H1 (cell line): ENCODE data around the gene PRLHR.

Experiments used
- ASH2L ChIP-seq: fragments of 200-600, 300-600 bp; sonication (generic); IDR thresholded peaks from one replicate; pipeline ENCODE4 v1.7.1; 2017; ENCODE audit warnings: low read length
- BCL11A ChIP-seq, 2 experiments: IDR thresholded peaks; one replicate each; pipeline ENCODE4 v1.6.1; 2011; ENCODE audit warnings: low read depth in 2 of 2, low read length in 2 of 2, mild to moderate bottlenecking in 2 of 2
- EP300 ChIP-seq, 2 experiments: IDR thresholded peaks; 1 replicate in 1 of 2; 2 replicates in 1 of 2; pipeline ENCODE4 v1.6.1; 2011 to 2012; ENCODE audit warnings: low read depth in 2 of 2, low read length in 2 of 2, mild to moderate bottlenecking in 2 of 2, borderline replicate concordance in 1 of 2, inconsistent platforms in 1 of 2, moderate library complexity in 1 of 2
- EZH2 ChIP-seq: fragments of 200-600 bp; sonication (generic); IDR thresholded peaks from 2 replicates; pipeline ENCODE4 v1.7.1; 2012; ENCODE audit warnings: low read depth, mild to moderate bottlenecking, moderate library complexity, low read length, inconsistent platforms; ENCODE audit not compliant: severe bottlenecking
- GABPA ChIP-seq: IDR thresholded peaks from 2 replicates; pipeline ENCODE4 v1.6.1; 2011; ENCODE audit warnings: mild to moderate bottlenecking, low read length, moderate library complexity, borderline replicate concordance; ENCODE audit not compliant: insufficient read depth
- KDM5A ChIP-seq: fragments of 200-600 bp; IDR thresholded peaks from 2 replicates; pipeline ENCODE4 v1.7.1; 2012; ENCODE audit warnings: mild to moderate bottlenecking, low read length, inconsistent platforms, mixed read lengths
- POLR2A ChIP-seq, 2 experiments: IDR thresholded peaks; 1 replicate in 1 of 2; 2 replicates in 1 of 2; pipeline ENCODE4 v1.6.1; 2011; ENCODE audit warnings: low read depth in 2 of 2, low read length in 2 of 2, mild to moderate bottlenecking in 2 of 2; ENCODE audit errors: control extremely low read depth in 1 of 2
- RFX5 ChIP-seq: IDR thresholded peaks from 2 replicates; pipeline ENCODE4 v1.6.1; 2011; ENCODE audit warnings: low read depth, low read length, improper control_type of control experiment, borderline replicate concordance
- ZNF274 ChIP-seq: IDR thresholded peaks from 2 replicates; pipeline ENCODE4 v1.7.0; 2012; ENCODE audit warnings: low read length, borderline replicate concordance; ENCODE audit errors: extremely low read depth
- TF ChIP-seq, protein P1 (sequence below), 3 experiments: IDR thresholded peaks; 1 replicate in 2 of 3; 2 replicates in 1 of 3; pipeline versions ENCODE4 v1.5.1 to v1.6.1; 2011; ENCODE audit warnings: low read length in 3 of 3, mild to moderate bottlenecking in 3 of 3, inconsistent platforms in 2 of 3, low read depth in 1 of 3, moderate library complexity in 1 of 3; ENCODE audit not compliant: insufficient read depth in 1 of 3; ENCODE audit errors: control extremely low read depth in 1 of 3
- TF ChIP-seq, protein P2 (sequence below): IDR thresholded peaks from 2 replicates; pipeline ENCODE4 v1.6.1; 2012; ENCODE audit warnings: inconsistent platforms

DNA sequence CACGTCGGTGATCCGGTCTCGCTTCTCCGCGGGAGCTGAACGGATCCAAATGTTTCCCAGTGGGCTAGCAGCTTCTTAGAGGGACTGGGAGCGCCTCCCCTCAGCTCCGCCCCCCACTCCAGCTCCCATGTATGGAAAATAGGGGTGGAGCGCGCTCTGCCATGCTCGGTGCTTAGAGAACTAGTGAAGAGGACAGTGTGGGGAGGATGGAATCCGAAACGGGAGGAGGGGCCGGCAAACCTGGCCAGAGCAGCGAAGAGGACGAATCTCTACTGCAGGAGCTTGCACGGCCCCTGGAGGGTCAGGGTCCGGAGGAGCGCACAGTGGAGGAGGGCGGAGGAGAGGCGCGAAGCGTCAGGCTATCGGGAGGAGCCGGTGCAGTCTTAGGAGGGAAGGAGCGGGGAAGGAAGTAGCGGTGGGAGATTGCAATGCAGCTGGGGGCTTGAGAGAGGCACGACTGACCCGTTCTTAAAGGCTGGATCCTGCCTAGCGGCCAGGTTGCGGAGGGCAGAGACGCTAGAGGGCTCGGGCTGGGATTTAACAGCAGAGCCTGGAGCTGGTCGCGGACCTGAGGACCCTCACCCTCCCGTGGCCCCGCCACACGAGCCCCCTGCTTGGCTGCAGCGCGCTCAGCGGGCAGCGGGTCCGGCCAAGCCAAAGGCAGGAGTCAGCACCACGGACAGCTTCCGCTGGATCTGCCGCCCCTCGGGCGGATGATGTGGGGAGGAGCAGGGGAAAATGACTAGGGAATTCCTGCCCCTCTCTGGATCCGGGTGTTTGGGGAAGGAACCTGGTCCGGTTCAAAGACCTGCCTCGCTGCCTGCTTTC lies at the start of gene PRLHR:
- TF ChIP-seq POLR2A (IDR thresholded peaks at IDR 0.05; ENCODE audit: control extremely low read depth in 1 of 2, low read depth in 2 of 2, low read length in 2 of 2), result no peak
- no peak for TF ChIP-seq EP300 (IDR thresholded peaks at IDR 0.05; ENCODE audit: borderline replicate concordance in 1 of 2, low read depth in 2 of 2, low read length in 2 of 2)
- TF ChIP-seq, protein P1, sequence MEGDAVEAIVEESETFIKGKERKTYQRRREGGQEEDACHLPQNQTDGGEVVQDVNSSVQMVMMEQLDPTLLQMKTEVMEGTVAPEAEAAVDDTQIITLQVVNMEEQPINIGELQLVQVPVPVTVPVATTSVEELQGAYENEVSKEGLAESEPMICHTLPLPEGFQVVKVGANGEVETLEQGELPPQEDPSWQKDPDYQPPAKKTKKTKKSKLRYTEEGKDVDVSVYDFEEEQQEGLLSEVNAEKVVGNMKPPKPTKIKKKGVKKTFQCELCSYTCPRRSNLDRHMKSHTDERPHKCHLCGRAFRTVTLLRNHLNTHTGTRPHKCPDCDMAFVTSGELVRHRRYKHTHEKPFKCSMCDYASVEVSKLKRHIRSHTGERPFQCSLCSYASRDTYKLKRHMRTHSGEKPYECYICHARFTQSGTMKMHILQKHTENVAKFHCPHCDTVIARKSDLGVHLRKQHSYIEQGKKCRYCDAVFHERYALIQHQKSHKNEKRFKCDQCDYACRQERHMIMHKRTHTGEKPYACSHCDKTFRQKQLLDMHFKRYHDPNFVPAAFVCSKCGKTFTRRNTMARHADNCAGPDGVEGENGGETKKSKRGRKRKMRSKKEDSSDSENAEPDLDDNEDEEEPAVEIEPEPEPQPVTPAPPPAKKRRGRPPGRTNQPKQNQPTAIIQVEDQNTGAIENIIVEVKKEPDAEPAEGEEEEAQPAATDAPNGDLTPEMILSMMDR (IDR thresholded peaks at IDR 0.05; ENCODE audit: control extremely low read depth in 1 of 3, insufficient read depth in 1 of 3, low read depth in 1 of 3, low read length in 3 of 3), result no peak
- no peak for TF ChIP-seq BCL11A (IDR thresholded peaks at IDR 0.05; ENCODE audit: low read depth in 2 of 2, low read length in 2 of 2)
- TF ChIP-seq KDM5A, result no peak
- TF ChIP-seq, protein P2, sequence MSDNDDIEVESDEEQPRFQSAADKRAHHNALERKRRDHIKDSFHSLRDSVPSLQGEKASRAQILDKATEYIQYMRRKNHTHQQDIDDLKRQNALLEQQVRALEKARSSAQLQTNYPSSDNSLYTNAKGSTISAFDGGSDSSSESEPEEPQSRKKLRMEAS, result peak; percentile 69
- TF ChIP-seq ASH2L, result peak; percentile 64
- no peak for TF ChIP-seq ZNF274
- no peak for TF ChIP-seq GABPA
- TF ChIP-seq EZH2, result no peak
- no peak for TF ChIP-seq RFX5
